Testis (tissue), 3 donors: ENCODE results near the gene KMT5B. TPM values are rescaled to one million over a fixed set of nuclear protein-coding genes. Genes with fewer than 3 reads are reported as not detected.

Experiments
- DNase-seq: peaks from one replicate; pipeline ENCODE4 v3.0.0-alpha.2; 2019
- H3K27ac ChIP-seq, 2 donors: fragments of 200-600 bp; sonication (generic); one replicate each; pipeline ENCODE4 v1.5.1; 2019
- H3K27me3 ChIP-seq: fragments of 200-600 bp; sonication (generic); one replicate; pipeline ENCODE4 v1.5.1; 2019
- H3K36me3 ChIP-seq: fragments of 200-600 bp; sonication (generic); one replicate; pipeline ENCODE4 v1.5.1; 2017; ENCODE audit warnings: low read depth; ENCODE audit errors: missing control alignments
- H3K4me1 ChIP-seq: fragments of 200-600 bp; sonication (generic); one replicate; pipeline ENCODE4 v1.5.1; 2019
- H3K4me3 ChIP-seq, 2 donors: fragments of 200-600 bp; sonication (generic); one replicate each; pipeline ENCODE4 v1.5.1; 2017 to 2019
- H3K9me3 ChIP-seq: fragments of 200-600 bp; sonication (generic); one replicate; pipeline ENCODE4 v1.5.1; 2017
- CTCF ChIP-seq, 3 experiments: fragments of 450-650 bp in 2 of 3; fragments of 200-600 bp in 1 of 3; sonication (generic) in 1 of 3; IDR thresholded peaks; one replicate each; pipeline ENCODE4 v1.5.1; 2016 to 2019; ENCODE audit warnings: antibody characterized with exemption in 3 of 3, mild to moderate bottlenecking in 2 of 3, moderate library complexity in 1 of 3
- POLR2A ChIP-seq: fragments of 450-650 bp; IDR thresholded peaks from one replicate; pipeline ENCODE4 v1.6.1; 2017; ENCODE audit warnings: antibody characterized with exemption, mild to moderate bottlenecking, moderate library complexity
- WGBS, 2 donors: methylation state at CpG; one replicate each; pipeline ENCODE4 v1.1.5; 2018; 5-methylcytosine and 5-hydroxymethylcytosine counted together
- intact Hi-C: fragments of 100-400 bp; cut with DNase I; formaldehyde crosslinking; loops from one replicate; pipeline ENCODE4 v1.15.1; 2023; ENCODE audit warnings: low total_unique reads
- polyA plus RNA-seq: library from polyadenylated mRNA; stranded (reverse); fragments of 350-450 nt; fragmentation: Illumina TruSeq; extraction: RNeasy Lipid Tissue Mini Kit (QIAGEN cat#74804); gene quantifications from one replicate; pipeline ENCODE4 v1.2.3, GENCODE V29; 2014; ENCODE audit warnings: low read depth, low replicate concordance; ENCODE audit not compliant: insufficient read depth
- total RNA-seq, 2 donors: library from RNA; depleted of rRNA; stranded (reverse); fragments of >200 nt; gene quantifications; one replicate each; pipeline ENCODE4 v1.2.3, GENCODE V29; 2016

KMT5B gene
- total and polyA plus RNA-seq, 3 donors from 2014 or later = 42.1 to 56.5 (median 44.1) TPM

GRCh38 chr11:68214173-68215086 lies 1.3 kb upstream of the KMT5B start:
- H3K4me1 ChIP-seq = peaks cover 22% of the 10 kb centered on the region
- H3K36me3 ChIP-seq = no peaks in the 10 kb centered on the region
- H3K9me3 ChIP-seq = no peaks in the 10 kb centered on the region
- intact Hi-C loops = no loop called here
- TF ChIP-seq POLR2A (no peak), CTCF (IDR thresholded peaks at IDR 0.05) (no peak)
- 11 to 44% methylated on average over 13 to 51 of the region's 58 CpGs for WGBS, 2 donors
- peak; percentile 37 for DNase-seq
- no peaks in the 10 kb centered on the region for H3K27me3 ChIP-seq
- H3K4me3 ChIP-seq = peak overlapping the region; percentile 77 to 90
- peak overlapping the region; percentile 99 for H3K27ac ChIP-seq

GRCh38 chr11:68213555-68214172 lies 568 bp upstream of the KMT5B start:
- peak; percentile 94 for DNase-seq
- Histone ChIP-seq H3K4me3 (peak overlapping the region; percentile 77 to 90), H3K9me3 (no peaks in the 10 kb centered on the region), H3K4me1 (peaks cover 30% of the 10 kb centered on the region), H3K36me3 (no peaks in the 10 kb centered on the region), H3K27me3 (no peaks in the 10 kb centered on the region), H3K27ac (peak overlapping the region; percentile 99)
- intact Hi-C loops = no loop called here
- 0% methylated on average over 30 of the region's 90 CpGs; no CpG with 5 or more reads in 1 of the 2 donors for WGBS, 2 donors
- TF ChIP-seq CTCF (IDR thresholded peaks at IDR 0.05) = no peak
- TF ChIP-seq POLR2A = peak; percentile 91

- Histone ChIP-seq H3K27me3 (no peaks in the 10 kb centered on the region), H3K9me3 (no peaks in the 10 kb centered on the region), H3K4me3 (peak overlapping the region; percentile 77 to 91), H3K4me1 (peaks cover 32% of the 10 kb centered on the region), H3K36me3 (no peaks in the 10 kb centered on the region), H3K27ac (peak overlapping the region; percentile 99)
- intact Hi-C loops = no loop called here
- DNase-seq = peak; percentile 72
- peak in 1 of 3 experiments; percentile 46 for TF ChIP-seq CTCF (IDR thresholded peaks at IDR 0.05)
- TF ChIP-seq POLR2A = no peak
- 0 to 1% methylated on average over 34 to 40 of the region's 80 CpGs for WGBS, 2 donors
Observed at GRCh38 chr11:68212421-68213134, 518 bp downstream of the KMT5B start.

- Histone ChIP-seq H3K27me3 (no peaks in the 10 kb centered on the region), H3K4me1 (peaks cover 32% of the 10 kb centered on the region), H3K36me3 (no peaks in the 10 kb centered on the region), H3K4me3 (peak overlapping the region in 1 of 2 donors; percentile 91), H3K9me3 (no peaks in the 10 kb centered on the region), H3K27ac (no peak overlapping the region)
- intact Hi-C loops = no loop called here
- DNase-seq = no peak
- TF ChIP-seq CTCF (IDR thresholded peaks at IDR 0.05) (no peak), POLR2A (no peak)
- 16 to 20% methylated on average over 14 of the region's 14 CpGs for WGBS, 2 donors
Observed at GRCh38 chr11:68211546-68211945, 1.6 kb downstream of the KMT5B start.
